HG02623 (cell line): ENCODE data around the gene FBXL19.

ENCODE experiments used
- ATAC-seq: cut with Tn5 transposase; IDR thresholded peaks from one replicate; pipeline ENCODE4 v1.9.1; 2021; ENCODE audit warnings: moderate library complexity; ENCODE audit not compliant: unreplicated experiment

Gene FBXL19

GRCh38 chr16:30894540-30895368 lies 28.6 kb upstream of the FBXL19 start:
- no peak for ATAC-seq

- ATAC-seq: no peak
Measured at GRCh38 chr16:30895627-30896260, 27.6 kb upstream of the FBXL19 start.

DNA sequence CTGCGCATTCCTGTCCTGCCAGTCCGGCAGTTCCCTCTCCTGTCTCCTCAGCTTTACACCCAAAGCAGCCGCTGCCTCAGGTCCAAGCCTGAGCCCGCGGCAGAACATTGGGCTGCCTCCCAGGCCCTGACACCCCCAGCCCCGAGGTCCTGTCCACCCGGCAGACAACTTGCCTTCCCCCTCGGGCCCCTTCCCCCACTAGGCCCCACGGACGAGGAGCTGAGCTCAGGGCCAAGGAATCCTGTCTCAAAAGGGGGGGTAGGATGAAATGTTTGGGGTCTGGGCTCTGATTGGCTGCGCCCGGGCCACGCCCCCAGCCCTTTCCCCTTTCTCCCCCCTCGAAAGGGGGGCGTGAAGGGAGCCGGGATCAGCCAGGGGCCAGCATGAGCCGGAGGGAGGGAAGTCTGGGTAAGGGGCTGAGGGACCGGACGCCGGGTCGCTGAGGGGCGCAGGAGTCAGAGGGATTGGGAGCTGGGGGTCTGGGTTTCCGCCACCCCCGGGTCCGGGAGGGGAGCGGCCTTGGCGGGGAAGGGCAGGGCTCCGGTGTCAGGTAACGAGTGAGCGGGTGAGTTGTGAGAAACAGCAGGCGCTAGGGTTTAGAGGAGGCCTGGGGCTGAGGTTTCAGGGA lies 27.0 kb upstream of the FBXL19 start, which contains the start of gene CTF1:
Gene CTF1, plus strand, starts transcription at position 354 of the 628 bp plus-strand sequence. Its CDS starts 30 bp downstream, at position 384.
- no peak for ATAC-seq

DNA sequence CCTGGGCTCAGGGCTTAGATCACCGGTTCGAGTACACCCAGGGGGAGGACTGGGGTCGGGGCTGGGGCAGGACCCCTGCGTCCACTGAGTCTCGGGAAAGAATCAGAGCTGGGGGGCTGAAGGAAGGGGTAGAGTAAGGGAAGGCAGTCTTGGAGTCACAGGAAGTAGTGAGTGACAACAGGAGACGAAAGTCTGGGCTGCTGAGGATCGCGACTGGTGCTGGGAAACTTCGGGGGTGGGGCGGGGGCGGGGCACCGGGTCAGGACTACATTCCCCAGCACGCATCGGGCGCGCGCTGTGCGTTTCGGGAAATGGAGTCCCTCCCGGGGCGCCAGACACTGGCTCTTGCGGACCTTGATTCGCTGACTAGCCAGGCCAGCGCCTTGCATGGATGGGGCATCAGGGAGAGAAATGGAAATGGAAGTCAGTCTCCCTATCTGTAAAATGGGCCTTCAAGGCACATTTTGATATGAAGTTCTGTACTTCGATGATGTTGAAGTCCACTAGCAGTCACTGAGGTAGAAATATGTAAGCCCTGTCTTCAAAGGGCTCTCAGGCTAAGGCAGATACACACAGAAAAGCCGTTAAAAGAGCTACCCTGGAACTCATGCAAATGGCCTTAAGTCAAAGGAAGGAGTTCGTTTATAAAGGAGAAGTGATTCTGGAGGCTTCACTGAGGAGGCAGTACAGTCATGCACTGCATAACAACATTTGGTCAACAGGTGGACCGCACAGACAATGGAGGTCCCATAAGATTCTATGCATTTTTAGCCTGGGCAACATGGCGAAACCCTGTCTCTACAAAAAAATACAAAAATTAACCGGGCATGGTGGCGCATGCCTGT lies 26.3 kb upstream of the FBXL19 start:
- peak; percentile 35 for ATAC-seq

- ATAC-seq: no peak
Measured at GRCh38 chr16:30899794-30900193, 23.6 kb upstream of the FBXL19 start.

DNA sequence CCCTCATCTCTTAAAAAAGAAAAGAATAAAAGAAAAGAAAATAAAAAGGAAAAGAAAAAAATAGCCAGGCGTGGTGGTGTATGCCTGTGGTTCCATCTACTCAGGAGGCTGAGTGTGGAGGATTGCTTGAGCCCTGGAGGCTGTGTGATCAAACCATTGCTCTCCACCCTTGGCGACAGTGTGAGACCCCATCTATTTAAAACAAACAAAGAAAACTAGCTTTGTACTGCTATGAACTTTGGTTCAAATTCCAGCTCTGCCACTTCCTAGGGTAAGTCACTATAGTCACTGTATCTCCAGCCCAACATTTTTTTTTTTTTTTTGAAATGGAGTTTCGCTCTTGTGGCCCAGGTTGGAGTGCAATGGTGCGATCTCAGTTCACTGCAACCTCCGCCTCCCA lies 22.8 kb upstream of the FBXL19 start:
- no peak for ATAC-seq

GRCh38 chr16:30901201-30902028 lies 22.0 kb upstream of the FBXL19 start:
- ATAC-seq: no peak

- peak; percentile 48 for ATAC-seq
Measured at GRCh38 chr16:30902029-30902972, 21.1 kb upstream of the FBXL19 start.

DNA sequence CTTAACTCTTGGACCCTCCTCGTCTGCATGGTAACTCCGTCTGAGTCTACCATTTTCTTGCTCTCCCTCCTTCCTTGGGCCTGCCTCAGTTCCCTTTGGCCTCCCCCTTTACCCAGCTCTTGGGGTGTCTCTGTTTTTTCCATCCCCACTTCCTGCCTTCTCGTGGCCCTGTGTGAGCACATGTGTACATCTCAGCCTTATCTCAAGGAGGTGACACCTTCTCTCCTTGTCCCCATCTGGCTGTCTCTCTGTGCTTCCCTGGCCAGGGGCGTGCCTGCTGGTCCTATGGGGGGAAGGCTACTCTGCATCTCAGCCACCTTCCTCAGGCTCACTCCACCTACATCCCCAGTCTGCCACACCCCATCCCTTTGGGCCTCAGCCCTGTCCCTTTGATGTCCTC lies 20.4 kb upstream of the FBXL19 start:
- ATAC-seq: no peak

DNA sequence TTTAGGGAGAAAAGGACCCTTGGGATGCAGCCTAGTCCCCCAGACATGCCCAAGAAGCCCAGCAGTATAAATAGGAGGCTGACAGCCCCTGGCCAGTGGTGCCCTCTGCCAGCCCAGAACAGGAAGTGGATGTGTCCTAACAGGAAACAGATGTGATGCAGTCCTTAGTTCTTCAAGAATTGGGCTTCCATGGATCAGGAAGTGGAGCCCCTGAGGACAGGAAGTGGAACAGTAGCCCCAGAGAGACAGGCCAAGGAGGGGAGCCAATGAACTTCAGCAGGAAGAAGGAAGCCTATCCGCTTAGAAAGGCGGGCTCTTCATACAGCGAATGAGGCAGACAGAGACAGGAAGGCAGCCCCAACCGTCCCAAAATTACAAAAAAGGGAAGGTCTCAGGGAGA lies 19.8 kb upstream of the FBXL19 start:
- no peak for ATAC-seq

DNA sequence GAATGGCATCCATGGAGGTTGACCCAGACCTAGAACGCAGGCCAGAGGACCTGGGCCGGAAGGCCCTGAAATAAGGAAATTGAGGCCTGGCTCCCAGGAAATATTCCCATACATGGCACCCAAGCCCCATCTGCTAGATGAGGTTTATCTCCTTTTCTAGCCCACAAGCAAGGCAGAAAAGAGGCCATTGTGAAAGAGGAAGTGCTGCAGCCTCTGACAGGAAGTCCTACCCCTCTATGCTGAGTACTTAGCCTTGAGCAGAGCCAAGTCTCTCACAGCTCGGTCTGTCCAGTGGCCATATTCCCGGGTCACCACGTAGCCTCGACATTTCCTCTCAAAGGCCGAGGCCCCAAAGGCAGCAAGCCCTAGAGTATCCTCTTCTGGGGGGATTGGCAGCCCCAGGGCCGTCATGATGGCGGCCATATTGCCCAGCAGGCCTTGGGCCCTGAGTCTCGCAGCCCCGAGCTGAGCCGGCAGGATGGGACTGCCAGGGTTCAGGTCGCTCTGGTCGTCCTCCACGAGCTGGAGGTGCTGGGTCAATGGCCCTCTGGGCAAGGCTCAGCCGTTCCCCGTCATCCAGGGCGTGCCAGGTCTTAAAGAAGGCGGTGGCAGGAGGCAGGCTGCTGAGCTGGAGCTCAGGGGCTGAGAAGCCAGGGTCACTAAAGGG lies 19.1 kb upstream of the FBXL19 start:
- no peak for ATAC-seq

GRCh38 chr16:30907064-30907463 lies 16.3 kb upstream of the FBXL19 start:
- no peak for ATAC-seq

DNA sequence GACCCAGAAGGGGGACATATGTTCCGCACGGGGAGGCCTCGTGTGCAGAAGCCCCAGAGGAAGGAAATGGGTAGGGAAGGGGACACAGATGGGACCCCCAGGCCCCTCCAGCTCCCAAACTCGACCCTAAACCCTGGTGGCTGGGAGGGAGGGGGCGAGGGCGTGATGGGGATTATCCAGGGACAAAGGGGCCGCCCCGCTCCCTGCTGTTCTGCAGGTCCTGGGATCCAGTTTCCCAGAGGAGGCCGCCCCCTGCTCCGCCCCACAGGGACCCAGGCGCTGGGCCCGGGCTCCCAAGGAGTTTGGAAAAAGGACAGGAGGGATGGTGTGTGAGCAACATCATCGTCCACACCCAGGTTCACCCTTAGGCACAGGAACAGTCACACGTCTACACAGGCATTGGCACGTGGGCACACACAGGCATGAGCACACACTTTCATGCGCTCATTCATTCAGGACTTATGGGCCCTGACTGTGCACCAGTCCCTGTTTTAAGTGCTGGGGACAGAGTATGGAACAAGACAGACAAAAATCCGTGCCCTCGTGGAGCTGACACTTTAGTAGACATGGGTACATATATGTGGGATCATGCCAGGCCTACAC lies 12.8 kb upstream of the FBXL19 start:
- no peak for ATAC-seq

DNA sequence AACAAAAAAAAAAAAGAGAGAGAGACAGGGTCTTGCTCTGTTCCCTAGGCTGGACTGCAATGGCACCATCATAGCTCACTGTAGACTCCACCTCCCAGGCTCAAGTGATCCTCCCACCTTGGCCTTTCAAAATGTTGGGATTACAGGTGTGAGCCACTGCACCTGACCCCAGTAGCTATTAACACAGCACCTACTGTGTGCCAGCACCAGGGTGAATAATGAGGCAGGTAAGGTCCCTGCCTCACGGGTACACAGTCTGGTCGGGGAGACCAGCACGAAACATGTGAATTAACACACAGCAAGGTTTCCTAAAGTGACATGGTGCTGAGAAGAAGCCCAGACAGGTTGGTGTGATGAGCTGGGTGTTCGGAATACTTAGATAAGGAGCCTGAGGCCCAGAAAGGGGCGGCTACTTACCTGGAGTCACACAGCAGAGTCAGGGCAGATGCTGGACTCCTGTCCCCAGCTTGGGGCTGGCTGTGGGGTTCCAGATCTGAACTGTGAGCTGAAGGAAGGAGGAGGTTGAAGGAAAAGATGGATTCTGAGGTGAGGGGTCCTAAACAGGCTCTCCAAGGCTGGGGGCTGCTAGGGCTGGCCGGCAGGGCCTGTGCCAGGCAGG lies 10.5 kb upstream of the FBXL19 start:
- ATAC-seq: no peak

- no peak for ATAC-seq
Measured at GRCh38 chr16:30914830-30915229, 8.5 kb upstream of the FBXL19 start.

DNA sequence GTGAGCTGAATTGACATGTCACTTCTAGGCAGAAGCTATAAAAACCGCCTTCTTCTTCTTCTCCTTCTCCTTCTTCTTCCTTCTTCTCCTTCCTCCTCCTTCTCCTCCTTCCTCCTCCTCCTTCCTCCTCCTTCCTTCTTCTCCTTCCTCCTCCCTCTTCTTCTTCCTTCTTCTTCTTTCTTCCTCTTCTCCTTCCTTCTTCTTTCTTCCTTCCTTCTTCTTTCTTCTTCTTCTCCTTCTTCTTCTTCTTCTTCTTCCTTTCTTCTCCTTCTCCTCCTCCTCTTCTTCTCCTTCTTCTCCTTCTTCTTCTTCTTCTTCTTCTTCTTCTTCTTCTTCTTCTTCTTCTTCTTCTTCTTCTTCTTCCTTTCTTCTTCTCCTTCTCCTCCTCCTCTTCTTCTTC lies 4.8 kb upstream of the FBXL19 start:
- ATAC-seq: no peak

GRCh38 chr16:30920891-30921290 lies 2.5 kb upstream of the FBXL19 start:
- no peak for ATAC-seq

GRCh38 chr16:30921459-30921747 lies 2.0 kb upstream of the FBXL19 start:
- ATAC-seq: no peak
